Panc1 (cell line): ENCODE measurements around the gene PDE9A. TPM values are rescaled to one million over a fixed set of nuclear protein-coding genes. Genes with fewer than 3 reads are reported as not detected.

Experiments used
- ATAC-seq: fragments of 200-7000 bp; cut with Tn5 transposase; 2 replicates; pipeline ENCODE4 v1.9.1; 2020; ENCODE audit warnings: mild to moderate bottlenecking, moderate library complexity
- BruUV-seq: library from RNA; stranded (reverse); fragments of 400-500 nt; replicated peaks from 2 replicates; lab custom pipeline; 2021; lab: Mats Ljungman, UMichigan
- CTCF ChIA-PET: fragments of 300-600 bp; sonication (Branson Sonifier 250); formaldehyde crosslinking; loops from one replicate; lab custom pipeline; 2022; ENCODE audit warnings: antibody characterized with exemption; lab: Charles Lee
- POLR2A ChIA-PET: fragments of 300-600 bp; sonication (Branson Sonifier 250); formaldehyde crosslinking; loops from one replicate; lab custom pipeline; 2022; ENCODE audit warnings: antibody characterized with exemption; lab: Charles Lee
- DNase-seq: peaks from one replicate; pipeline ENCODE4 v3.0.0-alpha.2; 2010; ENCODE audit warnings: low read depth, low spot score
- H3K27ac ChIP-seq: 2 replicates; pipeline ENCODE4 v1.5.1; 2011; ENCODE audit warnings: mild to moderate bottlenecking, low read length, inconsistent platforms
- H3K27me3 ChIP-seq: fragments of 200-500 bp; sonication (Bioruptor generic); 2 replicates; pipeline ENCODE4 v1.6.0; 2014; ENCODE audit warnings: low read length, inconsistent platforms; ENCODE audit not compliant: control insufficient read depth, insufficient read depth
- H3K36me3 ChIP-seq: fragments of 200-500 bp; sonication (Bioruptor generic); 2 replicates; pipeline ENCODE4 v1.5.1; 2014; ENCODE audit warnings: inconsistent platforms, mild to moderate bottlenecking, low read length, moderate library complexity; ENCODE audit not compliant: control insufficient read depth, insufficient read depth
- H3K4me1 ChIP-seq: 2 replicates; pipeline ENCODE4 v1.5.1; 2011; ENCODE audit warnings: inconsistent platforms, mild to moderate bottlenecking, low read length, moderate library complexity; ENCODE audit not compliant: control insufficient read depth, insufficient read depth
- H3K4me3 ChIP-seq, 2 experiments: 2 replicates each; pipeline ENCODE4 v1.5.1; 2011 to 2012; ENCODE audit warnings: low read depth in 2 of 2, low read length in 2 of 2, mild to moderate bottlenecking in 2 of 2, inconsistent platforms in 1 of 2, moderate library complexity in 1 of 2
- H3K9me3 ChIP-seq: fragments of 200-500 bp; sonication (Bioruptor generic); 2 replicates; pipeline ENCODE4 v1.5.1; 2014; ENCODE audit warnings: low read depth, mild to moderate bottlenecking, inconsistent platforms, low read length, moderate library complexity; ENCODE audit not compliant: control insufficient read depth, insufficient read depth
- CTCF ChIP-seq: fragments of 450-650 bp; IDR thresholded peaks from 2 replicates; pipeline ENCODE4 v1.5.1; 2017; ENCODE audit warnings: mild to moderate bottlenecking
- POLR2AphosphoS5 ChIP-seq: IDR thresholded peaks from 2 replicates; pipeline ENCODE4 v1.6.1; 2012; ENCODE audit warnings: mild to moderate bottlenecking, low read depth, low read length, moderate library complexity
- REST ChIP-seq, 2 experiments: IDR thresholded peaks; 2 replicates each; pipeline ENCODE4 v1.6.1; 2011 to 2012; ENCODE audit warnings: low read depth in 2 of 2, control low read depth in 1 of 2, low read length in 1 of 2, mild to moderate bottlenecking in 1 of 2, moderate library complexity in 1 of 2; ENCODE audit not compliant: insufficient read depth in 1 of 2
- SIN3A ChIP-seq: IDR thresholded peaks from 2 replicates; pipeline ENCODE4 v1.6.1; 2012; ENCODE audit warnings: low read depth, mild to moderate bottlenecking, low read length, moderate library complexity, borderline replicate concordance; ENCODE audit not compliant: insufficient read depth
- TCF7L2 ChIP-seq: IDR thresholded peaks from 2 replicates; pipeline ENCODE4 v1.6.1; 2011; ENCODE audit warnings: mild to moderate bottlenecking, low read depth, low read length, inconsistent platforms
- in situ Hi-C: cut with HindIII; loops from 2 replicates; pipeline ENCODE4 v1.10.0; 2016; ENCODE audit warnings: low sequenced_read_pairs, low pct_unique_long_range_greater_than_20kb
- intact Hi-C: fragments of 100-400 bp; cut with micrococcal nuclease; formaldehyde crosslinking; loops from one replicate; pipeline ENCODE4 v1.10.0; 2022; ENCODE audit not compliant: unreplicated experiment
- total RNA-seq: library from RNA; stranded (reverse); gene quantifications from one replicate; pipeline ENCODE4 v1.2.1, GENCODE V29; 2021; ENCODE audit not compliant: unreplicated experiment

PDE9A gene
- total RNA-seq, 1 experiment from 2014 or later, result 0.72 TPM

- H3K36me3 ChIP-seq, result no peaks in the 10 kb centered on the region
- POLR2A ChIA-PET, result no interaction called here
- in situ Hi-C loops, result no loop called here
These were observed 84.7 kb downstream of the PDE9A start for GRCh38 chr21:42737951-42738590.

More at GRCh38 chr21:42737951-42738590, 84.7 kb downstream of the PDE9A start:
- BruUV-seq, result no TSS peak
- ATAC-seq (no peak), DNase-seq (no peak)
- Histone ChIP-seq H3K27me3 (no peaks in the 10 kb centered on the region; the same call in 1 of the 2 replicates), H3K4me3 (no peak overlapping the region), H3K9me3 (no peaks in the 10 kb centered on the region), H3K27ac (no peak overlapping the region), H3K4me1 (no peaks in the 10 kb centered on the region)
- CTCF ChIA-PET, result no interaction called here
- intact Hi-C loops, result no loop called here
- TF ChIP-seq TCF7L2, result no peak
- no peak for TF ChIP-seq SIN3A
- TF ChIP-seq POLR2AphosphoS5, result no peak
- no peak for TF ChIP-seq REST (IDR thresholded peaks at IDR 0.05; ENCODE audit: insufficient read depth in 1 of 2, low read depth in 2 of 2, low read length in 1 of 2)
- no peak for TF ChIP-seq CTCF
